Hepatocyte (in vitro differentiated cells): Measurements from ENCODE around the gene ADAMTSL5. TPM values are rescaled to one million over a fixed set of nuclear protein-coding genes. Genes with fewer than 3 reads are reported as not detected.

Source experiments
- DNase-seq: peaks from one replicate; pipeline ENCODE4 v3.0.0-alpha.2; 2016; ENCODE audit warnings: low spot score
- H2AFZ ChIP-seq: fragments of 200-600 bp; sonication (generic); 2 replicates; pipeline ENCODE4 v1.6.0; 2016; ENCODE audit warnings: antibody characterized with exemption, mild to moderate bottlenecking
- H3K27ac ChIP-seq: fragments of 200-600 bp; sonication (generic); 2 replicates; pipeline ENCODE4 v1.5.1; 2016; ENCODE audit warnings: mild to moderate bottlenecking
- H3K27me3 ChIP-seq: fragments of 200-600 bp; sonication (generic); 2 replicates; pipeline ENCODE4 v1.6.1; 2016
- H3K36me3 ChIP-seq: fragments of 200-600 bp; sonication (generic); replicated peaks from 2 replicates; pipeline ENCODE4 v1.5.1; 2016; ENCODE audit warnings: low read depth; ENCODE audit not compliant: insufficient read depth
- H3K4me1 ChIP-seq: fragments of 200-600 bp; sonication (generic); 2 replicates; pipeline ENCODE4 v1.5.1; 2016; ENCODE audit warnings: mild to moderate bottlenecking, moderate library complexity; ENCODE audit not compliant: insufficient read depth
- H3K4me2 ChIP-seq: fragments of 200-600 bp; sonication (generic); 2 replicates; pipeline ENCODE4 v1.6.0; 2016
- H3K4me3 ChIP-seq: fragments of 200-600 bp; sonication (generic); 2 replicates; pipeline ENCODE4 v1.5.1; 2016; ENCODE audit warnings: mild to moderate bottlenecking
- H3K79me2 ChIP-seq: fragments of 200-600 bp; sonication (generic); 2 replicates; pipeline ENCODE4 v1.6.0; 2017; ENCODE audit warnings: mild to moderate bottlenecking
- H3K9me2 ChIP-seq: fragments of 200-600 bp; sonication (generic); replicated peaks from 2 replicates; pipeline ENCODE4 v1.6.0; 2017; ENCODE audit warnings: mild to moderate bottlenecking; ENCODE audit not compliant: insufficient read depth
- H3K9me3 ChIP-seq: fragments of 200-600 bp; sonication (generic); 2 replicates; pipeline ENCODE4 v1.5.1; 2016; ENCODE audit warnings: low read depth, mild to moderate bottlenecking
- H4K20me1 ChIP-seq: fragments of 200-600 bp; sonication (generic); 2 replicates; pipeline ENCODE4 v1.6.0; 2016; ENCODE audit warnings: mild to moderate bottlenecking; ENCODE audit not compliant: insufficient read depth, poor library complexity, severe bottlenecking
- EZH2 ChIP-seq: fragments of 200-600 bp; sonication (generic); IDR thresholded peaks from 2 replicates; pipeline ENCODE4 v1.6.1; 2016; ENCODE audit warnings: antibody characterized with exemption, mild to moderate bottlenecking, borderline replicate concordance
- EZH2phosphoT487 ChIP-seq: fragments of 200-600 bp; sonication (generic); IDR thresholded peaks from one replicate; pipeline ENCODE4 v1.6.1; 2018; ENCODE audit warnings: antibody characterized with exemption, mild to moderate bottlenecking, low read depth, moderate library complexity; ENCODE audit not compliant: unreplicated experiment, severe bottlenecking
- WGBS: methylation state at CpG from one replicate; pipeline ENCODE4 v1.1.6; 2016; ENCODE audit warnings: low lambda C conversion rate; ENCODE audit errors: missing lambda C conversion rate; 5-methylcytosine and 5-hydroxymethylcytosine counted together
- polyA plus RNA-seq: library from polyadenylated mRNA; unstranded; fragments of >200 nt; fragmentation: Nextera tagmentation; extraction: Ambion mirVana; gene quantifications from 2 replicates; pipeline ENCODE4 v1.2.1, GENCODE V29; 2016
- total RNA-seq: library from RNA; depleted of rRNA; stranded (reverse); fragments of >200 nt; gene quantifications from 2 replicates; pipeline ENCODE4 v1.2.3, GENCODE V29; 2014
- TF ChIP-seq, protein P1 (sequence below): fragments of 200-600 bp; sonication (generic); IDR thresholded peaks from 2 replicates; pipeline ENCODE4 v1.5.1; 2016; ENCODE audit warnings: antibody characterized with exemption, mild to moderate bottlenecking; ENCODE audit not compliant: poor library complexity

ADAMTSL5 gene
- total and polyA plus RNA-seq, 2 experiments from 2014 or later: 8.3 to 45.5 TPM

GRCh38 chr19:1495051-1495798 is 17.6 kb downstream of the ADAMTSL5 start:
- Histone ChIP-seq H3K4me1 (peaks cover 22% of the 10 kb centered on the region), H3K27me3 (no peaks in the 10 kb centered on the region), H3K27ac (no peak overlapping the region), H3K9me3 (no peaks in the 10 kb centered on the region), H3K4me2 (no peak overlapping the region), H3K9me2 (no peaks in the 10 kb centered on the region), H3K4me3 (no peak overlapping the region), H2AFZ (no peak overlapping the region), H4K20me1 (no peaks in the 10 kb centered on the region), H3K79me2 (peaks cover 15% of the 10 kb centered on the region), H3K36me3 (no peaks in the 10 kb centered on the region)
- TF ChIP-seq EZH2 (no peak), EZH2phosphoT487 (no peak)
- TF ChIP-seq, protein P1, sequence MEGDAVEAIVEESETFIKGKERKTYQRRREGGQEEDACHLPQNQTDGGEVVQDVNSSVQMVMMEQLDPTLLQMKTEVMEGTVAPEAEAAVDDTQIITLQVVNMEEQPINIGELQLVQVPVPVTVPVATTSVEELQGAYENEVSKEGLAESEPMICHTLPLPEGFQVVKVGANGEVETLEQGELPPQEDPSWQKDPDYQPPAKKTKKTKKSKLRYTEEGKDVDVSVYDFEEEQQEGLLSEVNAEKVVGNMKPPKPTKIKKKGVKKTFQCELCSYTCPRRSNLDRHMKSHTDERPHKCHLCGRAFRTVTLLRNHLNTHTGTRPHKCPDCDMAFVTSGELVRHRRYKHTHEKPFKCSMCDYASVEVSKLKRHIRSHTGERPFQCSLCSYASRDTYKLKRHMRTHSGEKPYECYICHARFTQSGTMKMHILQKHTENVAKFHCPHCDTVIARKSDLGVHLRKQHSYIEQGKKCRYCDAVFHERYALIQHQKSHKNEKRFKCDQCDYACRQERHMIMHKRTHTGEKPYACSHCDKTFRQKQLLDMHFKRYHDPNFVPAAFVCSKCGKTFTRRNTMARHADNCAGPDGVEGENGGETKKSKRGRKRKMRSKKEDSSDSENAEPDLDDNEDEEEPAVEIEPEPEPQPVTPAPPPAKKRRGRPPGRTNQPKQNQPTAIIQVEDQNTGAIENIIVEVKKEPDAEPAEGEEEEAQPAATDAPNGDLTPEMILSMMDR: no peak
- no peak for DNase-seq
- WGBS: 87% methylated on average over 34 of the region's 37 CpGs

- Histone ChIP-seq H3K36me3 (no peaks in the 10 kb centered on the region), H3K4me3 (no peak overlapping the region), H3K9me2 (no peaks in the 10 kb centered on the region), H2AFZ (no peak overlapping the region), H3K27ac (peak overlapping the region; percentile 85), H3K79me2 (peaks cover 15% of the 10 kb centered on the region), H3K4me1 (peaks cover 30% of the 10 kb centered on the region), H3K27me3 (no peaks in the 10 kb centered on the region), H3K9me3 (no peaks in the 10 kb centered on the region), H3K4me2 (peak overlapping the region; percentile 78), H4K20me1 (no peaks in the 10 kb centered on the region)
- 73% methylated on average over 15 of the region's 15 CpGs for WGBS
- TF ChIP-seq, protein P1: no peak
- no peak for TF ChIP-seq EZH2phosphoT487
- DNase-seq: no peak
These were observed 18.6 kb downstream of the ADAMTSL5 start for GRCh38 chr19:1494115-1494815.

DNA sequence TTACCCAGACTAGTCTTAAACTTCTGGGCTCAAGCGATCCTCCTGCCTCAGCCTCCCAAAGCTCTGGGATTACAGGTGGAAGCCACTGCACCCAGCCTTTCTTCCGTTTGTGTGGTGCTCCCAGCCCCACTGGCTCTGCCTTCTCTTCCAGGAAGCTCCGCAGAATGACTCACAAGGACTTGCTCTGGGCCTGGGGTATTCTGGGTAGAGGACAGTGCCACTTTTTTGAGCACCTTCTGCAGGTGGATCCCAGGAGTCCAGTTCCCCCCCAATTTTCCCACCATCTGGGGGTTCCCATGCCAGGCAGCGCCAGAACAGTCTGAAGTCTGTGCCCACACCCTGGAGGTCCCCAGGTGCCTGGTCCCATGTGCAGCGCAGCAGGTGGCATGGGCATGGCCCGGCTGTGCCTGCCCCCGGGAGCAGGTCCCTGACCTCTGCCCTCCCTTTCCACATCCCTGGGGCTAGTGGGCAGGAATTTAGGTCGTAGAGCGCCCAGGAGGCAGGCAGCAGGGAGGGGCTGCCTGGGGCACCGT is 20.3 kb downstream of the ADAMTSL5 start:
- peak overlapping the region; percentile 85 for H3K27ac ChIP-seq
- whole genome bisulfite sequencing: 65% methylated on average over 10 of the region's 10 CpGs
- no peaks in the 10 kb centered on the region for H3K9me3 ChIP-seq
- H3K4me3 ChIP-seq: no peak overlapping the region
- H3K79me2 ChIP-seq: peaks cover 15% of the 10 kb centered on the region
- H4K20me1 ChIP-seq: no peaks in the 10 kb centered on the region
- no peaks in the 10 kb centered on the region for H3K27me3 ChIP-seq
- H2AFZ ChIP-seq: no peak overlapping the region
- DNase-seq: peak; percentile 76
- no peaks in the 10 kb centered on the region for H3K36me3 ChIP-seq
- H3K4me2 ChIP-seq: peak overlapping the region; percentile 78
- H3K9me2 ChIP-seq: no peaks in the 10 kb centered on the region
- TF ChIP-seq EZH2 (no peak), EZH2phosphoT487 (no peak)
- TF ChIP-seq, protein P1: no peak
- H3K4me1 ChIP-seq: peaks cover 21% of the 10 kb centered on the region
